Motor neuron (in vitro differentiated cells): ENCODE measurements around the gene ELP4. TPM values are rescaled to one million over a fixed set of nuclear protein-coding genes. Genes with fewer than 3 reads are reported as not detected.
"Not testable (repeated sequence)": the region's sequence is repeated elsewhere in the genome, so short reads cannot be mapped to it uniquely, and the experiment has no call there.

Experiments used
- ATAC-seq, 8 experiments: fragments of 200-7000 bp; cut with Tn5 transposase; replicated peaks in 6 of 8; 2 replicates each; pipeline ENCODE4 v1.8.0; 2021; ENCODE audit warnings: mild to moderate bottlenecking in 8 of 8, moderate library complexity in 8 of 8
- H3K27ac ChIP-seq, 2 donors: fragments of 250-450 bp; sonication (Bioruptor Pico); 2 replicates each; pipeline ENCODE4 v1.9.0; 2021; ENCODE audit warnings: antibody characterized with exemption in 2 of 2, mild to moderate bottlenecking in 2 of 2, moderate library complexity in 1 of 2
- H3K4me1 ChIP-seq, 2 donors: fragments of 250-450 bp; sonication (Bioruptor Pico); replicated peaks in 1 of 2; 2 replicates each; pipeline ENCODE4 v1.6.1; 2021; ENCODE audit warnings: antibody characterized with exemption in 2 of 2, mild to moderate bottlenecking in 2 of 2, moderate library complexity in 1 of 2
- H3K4me3 ChIP-seq, 5 donors: fragments of 250-450 bp; sonication (Bioruptor Pico); 2 replicates each; pipeline ENCODE4 v1.9.0; 2021; ENCODE audit warnings: antibody characterized with exemption in 5 of 5, mild to moderate bottlenecking in 5 of 5, moderate library complexity in 4 of 5
- WGBS, 10 experiments: fragments of 450-650 bp; shearing (Covaris generic); methylation state at CpG; one replicate each; pipeline ENCODE4 v1.0.0; 2022; 5-methylcytosine and 5-hydroxymethylcytosine counted together
- in situ Hi-C, 9 experiments: fragments of 400-800 bp; cut with MboI; loops; one replicate each; pipeline ENCODE4 v1.15.0; 2021; ENCODE audit warnings: low sequenced_read_pairs in 9 of 9, low pct_unique_long_range_greater_than_20kb in 2 of 9; ENCODE audit not compliant: unreplicated experiment in 9 of 9
- total RNA-seq, 8 experiments: library from RNA; unstranded; fragments of 300-600 nt; gene quantifications; 2 replicates each; pipeline versions ENCODE4 v1.2.3 to v1.2.4, GENCODE V29; 2022

ELP4 gene
- total RNA-seq, 8 experiments from 2014 or later: 12.1 to 45.9 (median 28.9) TPM

GRCh38 chr11:31560842-31561476 is 51.4 kb downstream of the ELP4 start:
- no peak overlapping the region for H3K27ac ChIP-seq
- 100% methylated on average over 1 of the region's 1 CpG; no CpG with 5 or more reads in 4 of the 10 experiments for WGBS, 10 experiments
- no peak for ATAC-seq
- no peak overlapping the region for H3K4me3 ChIP-seq
- no peaks in the 10 kb centered on the region for H3K4me1 ChIP-seq
- in situ Hi-C loops: no loop called here

- H3K4me3 ChIP-seq, ATAC-seq, in situ Hi-C loops, H3K27ac ChIP-seq, H3K4me1 ChIP-seq: not testable (repeated sequence)
- 87 to 100% (median 96%) methylated on average over 1 to 4 of the region's 4 CpGs; no CpG with 5 or more reads in 2 of the 10 experiments for WGBS, 10 experiments
Observed at GRCh38 chr11:31564517-31564916, 55.0 kb downstream of the ELP4 start.

GRCh38 chr11:31574133-31574532 is 64.6 kb downstream of the ELP4 start:
- WGBS, 10 experiments: 39 to 100% (median 83%) methylated on average over 1 to 3 of the region's 4 CpGs; no CpG with 5 or more reads in 3 of the 10 experiments
- H3K4me3 ChIP-seq, H3K27ac ChIP-seq, ATAC-seq, in situ Hi-C loops, H3K4me1 ChIP-seq: not testable (repeated sequence)

GRCh38 chr11:31575764-31576163 is 66.2 kb downstream of the ELP4 start:
- H3K4me1 ChIP-seq, in situ Hi-C loops, ATAC-seq, H3K27ac ChIP-seq, H3K4me3 ChIP-seq: not testable (repeated sequence)
- WGBS, 10 experiments: 85 to 98% (median 90%) methylated on average over 2 to 3 of the region's 3 CpGs; no CpG with 5 or more reads in 4 of the 10 experiments

GRCh38 chr11:31579412-31579811 is 69.8 kb downstream of the ELP4 start:
- H3K4me1 ChIP-seq, H3K4me3 ChIP-seq, H3K27ac ChIP-seq, ATAC-seq, in situ Hi-C loops: not testable (repeated sequence)
- 83 to 100% (median 94%) methylated on average over 1 to 3 of the region's 3 CpGs; no CpG with 5 or more reads in 7 of the 10 experiments for WGBS, 10 experiments

GRCh38 chr11:31582697-31583096 is 73.1 kb downstream of the ELP4 start:
- in situ Hi-C loops: no loop called here
- H3K4me3 ChIP-seq: no peak overlapping the region
- ATAC-seq: no peak
- H3K27ac ChIP-seq: no peak overlapping the region
- no peaks in the 10 kb centered on the region for H3K4me1 ChIP-seq
- WGBS, 10 experiments: 40% methylated on average over 1 of the region's 1 CpG; no CpG with 5 or more reads in 9 of the 10 experiments

GRCh38 chr11:31598454-31598853 is 88.9 kb downstream of the ELP4 start:
- ATAC-seq: no peak
- 56 to 100% (median 92%) methylated on average over 1 to 2 of the region's 2 CpGs; no CpG with 5 or more reads in 1 of the 10 experiments for WGBS, 10 experiments
- in situ Hi-C loops: no loop called here
- H3K4me1 ChIP-seq: no peaks in the 10 kb centered on the region
- H3K4me3 ChIP-seq: no peak overlapping the region
- no peak overlapping the region for H3K27ac ChIP-seq

- no peaks in the 10 kb centered on the region for H3K4me1 ChIP-seq
- H3K27ac ChIP-seq: no peak overlapping the region
- in situ Hi-C loops: no loop called here
- no peak for ATAC-seq
- no peak overlapping the region for H3K4me3 ChIP-seq
- 40 to 100% (median 80%) methylated on average over 1 of the region's 1 CpG; no CpG with 5 or more reads in 1 of the 10 experiments for WGBS, 10 experiments
Observed at GRCh38 chr11:31601635-31602282, 92.2 kb downstream of the ELP4 start.

GRCh38 chr11:31606893-31607292 is 97.3 kb downstream of the ELP4 start:
- in situ Hi-C loops: no loop called here
- ATAC-seq: no peak
- Histone ChIP-seq H3K4me3 (no peak overlapping the region), H3K27ac (no peak overlapping the region), H3K4me1 (no peaks in the 10 kb centered on the region)
- 76 to 100% (median 96%) methylated on average over 1 to 2 of the region's 2 CpGs; no CpG with 5 or more reads in 4 of the 10 experiments for WGBS, 10 experiments

GRCh38 chr11:31607914-31608313 is 98.3 kb downstream of the ELP4 start:
- no peaks in the 10 kb centered on the region for H3K4me1 ChIP-seq
- H3K27ac ChIP-seq: no peak overlapping the region
- no peak overlapping the region for H3K4me3 ChIP-seq

GRCh38 chr11:31608995-31609394 is 99.4 kb downstream of the ELP4 start:
- Histone ChIP-seq H3K27ac (no peak overlapping the region), H3K4me3 (no peak overlapping the region), H3K4me1 (no peaks in the 10 kb centered on the region)
- in situ Hi-C loops: no loop called here
- ATAC-seq: no peak
- 94 to 100% (median 100%) methylated on average over 1 to 7 of the region's 8 CpGs; no CpG with 5 or more reads in 1 of the 10 experiments for WGBS, 10 experiments

More at GRCh38 chr11:31607914-31608313, 98.3 kb downstream of the ELP4 start:
- in situ Hi-C loops: no loop called here
- ATAC-seq: no peak
- 78 to 100% (median 96%) methylated on average over 1 to 3 of the region's 3 CpGs; no CpG with 5 or more reads in 5 of the 10 experiments for WGBS, 10 experiments

- in situ Hi-C loops: no loop called here
- Histone ChIP-seq H3K27ac (no peak overlapping the region), H3K4me1 (no peaks in the 10 kb centered on the region), H3K4me3 (no peak overlapping the region)
- ATAC-seq: no peak
Observed at GRCh38 chr11:31610544-31610943, 101.0 kb downstream of the ELP4 start.

GRCh38 chr11:31617246-31617645 is 107.7 kb downstream of the ELP4 start:
- Histone ChIP-seq H3K4me1 (no peaks in the 10 kb centered on the region), H3K27ac (no peak overlapping the region), H3K4me3 (no peak overlapping the region)
- no peak for ATAC-seq
- in situ Hi-C loops: no loop called here

GRCh38 chr11:31619980-31620379 is 110.4 kb downstream of the ELP4 start:
- no peak for ATAC-seq
- in situ Hi-C loops: no loop called here

More at GRCh38 chr11:31619980-31620379, 110.4 kb downstream of the ELP4 start:
- H3K4me1 ChIP-seq: no peaks in the 10 kb centered on the region
- H3K4me3 ChIP-seq: no peak overlapping the region
- H3K27ac ChIP-seq: no peak overlapping the region
